GM19023 (cell line): ENCODE data around the gene TAX1BP3.

Experiments used
- ATAC-seq: cut with Tn5 transposase; IDR thresholded peaks from one replicate; pipeline ENCODE4 v1.9.1; 2021; ENCODE audit warnings: mild to moderate bottlenecking, moderate library complexity; ENCODE audit not compliant: unreplicated experiment

The TAX1BP3 gene

GRCh38 chr17:3688852-3689261 lies 20.5 kb upstream of the TAX1BP3 start:
- ATAC-seq: no peak

GRCh38 chr17:3688027-3688553 lies 19.7 kb upstream of the TAX1BP3 start:
- no peak for ATAC-seq

- ATAC-seq: no peak
These were observed 16.8 kb upstream of the TAX1BP3 start for GRCh38 chr17:3685174-3685573.

GRCh38 chr17:3683054-3683511 lies 14.7 kb upstream of the TAX1BP3 start:
- peak; percentile 55 for ATAC-seq

- no peak for ATAC-seq
These were observed 13.7 kb upstream of the TAX1BP3 start for GRCh38 chr17:3682033-3682432.

- no peak for ATAC-seq
These were observed 13.2 kb upstream of the TAX1BP3 start for GRCh38 chr17:3681565-3681964.

- no peak for ATAC-seq
These were observed 12.7 kb upstream of the TAX1BP3 start for GRCh38 chr17:3681057-3681456.

GRCh38 chr17:3679531-3680126 lies 11.3 kb upstream of the TAX1BP3 start:
- ATAC-seq: no peak

- ATAC-seq: no peak
These were observed 10.6 kb upstream of the TAX1BP3 start for GRCh38 chr17:3678821-3679530.

GRCh38 chr17:3678095-3678820 lies 9.9 kb upstream of the TAX1BP3 start:
- no peak for ATAC-seq

- no peak for ATAC-seq
These were observed 7.5 kb upstream of the TAX1BP3 start for GRCh38 chr17:3675886-3676285.

GRCh38 chr17:3672571-3672970 lies 4.2 kb upstream of the TAX1BP3 start:
- no peak for ATAC-seq

- no peak for ATAC-seq
These were observed 1.2 kb upstream of the TAX1BP3 start for GRCh38 chr17:3669548-3669947.

GRCh38 chr17:3669085-3669347 lies 638 bp upstream of the TAX1BP3 start:
- peak; percentile 4 for ATAC-seq

- ATAC-seq: peak; percentile 8
These were observed 756 bp downstream of the TAX1BP3 start for GRCh38 chr17:3667366-3668278.

GRCh38 chr17:3666516-3666915 lies 1.9 kb downstream of the TAX1BP3 start:
- no peak for ATAC-seq

- ATAC-seq: no peak
These were observed 2.5 kb downstream of the TAX1BP3 start for GRCh38 chr17:3665834-3666233.

- ATAC-seq: no peak
These were observed 5.0 kb downstream of the TAX1BP3 start for GRCh38 chr17:3663102-3664011.

GRCh38 chr17:3660311-3660891 lies 8.0 kb downstream of the TAX1BP3 start:
- no peak for ATAC-seq
